ENCODE measurements around the gene PNMA1.
A peak's percentile ranks its signal among the peaks of the same experiment; 100 is the strongest.

Gene PNMA1

GRCh38 chr14:73662487-73662943 is 51.7 kb downstream of the PNMA1 start:
- ChIA-PET CTCF (interaction anchor here (0.6 to 0.9 kb wide), 2 partner anchors 19 to 41 kb away, joined by 5 to 6 read pairs; no protein-coding TSS in a partner anchor), POLR2A (interaction anchor here (0.9 kb wide), 1 partner anchor 189 kb away, joined by 3 read pairs; the partner anchor contains the start of gene PTGR2)
- no peak for TF ChIP-seq ARNT (IDR thresholded peaks at IDR 0.05)
- TF ChIP-seq L3MBTL2 (conservative IDR thresholded peaks at IDR 0.05), result no peak
- no peak for TF ChIP-seq FOXK2 (IDR thresholded peaks at IDR 0.05)
- no peak for TF ChIP-seq HDGF (IDR thresholded peaks at IDR 0.05; ENCODE audit: borderline replicate concordance)
- no peak for TF ChIP-seq CTBP1 (IDR thresholded peaks at IDR 0.05; ENCODE audit: borderline replicate concordance)
- TF ChIP-seq SUZ12 (IDR thresholded peaks at IDR 0.05), result no peak
- TF ChIP-seq ZNF384 (IDR thresholded peaks at IDR 0.05), result no peak
- DNase-seq (ENCODE audit: extremely low spot score), result peak; percentile 32

DNA sequence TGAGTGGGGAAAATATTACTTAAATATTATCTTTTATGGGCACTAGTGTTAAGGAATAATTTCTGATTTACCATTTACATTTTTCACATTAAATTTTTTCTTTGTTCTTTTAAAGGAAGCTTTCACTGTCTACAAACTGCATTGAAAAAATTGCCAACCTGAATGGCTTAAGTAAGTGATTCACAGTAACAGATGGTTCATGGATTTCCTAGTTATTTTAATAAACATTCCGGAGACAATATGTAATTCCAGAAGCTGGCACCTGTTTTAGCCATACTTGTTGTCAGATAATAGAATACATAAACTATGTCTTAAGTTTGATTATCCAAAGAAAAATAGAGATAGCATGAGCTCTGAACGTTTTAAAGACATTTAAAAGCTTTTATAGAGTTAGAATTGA is 52.3 kb downstream of the PNMA1 start:
- ChIA-PET CTCF (interaction anchor here (0.9 kb wide), 1 partner anchor 20 kb away, joined by 5 read pairs; no protein-coding TSS in a partner anchor), POLR2A (interaction anchor here (0.9 kb wide), 1 partner anchor 190 kb away, joined by 3 read pairs; the partner anchor contains the start of gene PTGR2)
- no peak for DNase-seq (ENCODE audit: extremely low spot score)
- TF ChIP-seq FOXM1 (IDR thresholded peaks at IDR 0.05; ENCODE audit: borderline replicate concordance), result no peak
- TF ChIP-seq SP1 (IDR thresholded peaks at IDR 0.05), result no peak
- no peak for TF ChIP-seq ELF4 (IDR thresholded peaks at IDR 0.05)
- no peak for TF ChIP-seq HDGF (IDR thresholded peaks at IDR 0.05; ENCODE audit: borderline replicate concordance)
- no peak for TF ChIP-seq PKNOX1 (IDR thresholded peaks at IDR 0.05)
- no peak for TF ChIP-seq CTBP1 (IDR thresholded peaks at IDR 0.05; ENCODE audit: borderline replicate concordance)
- TF ChIP-seq BHLHE40 (IDR thresholded peaks at IDR 0.05; ENCODE audit: borderline replicate concordance), result no peak
- no peak for TF ChIP-seq ARNT (IDR thresholded peaks at IDR 0.05)
- no peak for TF ChIP-seq L3MBTL2 (conservative IDR thresholded peaks at IDR 0.05)
- no peak for TF ChIP-seq NFRKB (IDR thresholded peaks at IDR 0.05)
- no peak for TF ChIP-seq LEF1 (IDR thresholded peaks at IDR 0.05; ENCODE audit: borderline replicate concordance)
- no peak for TF ChIP-seq FOXA1 (IDR thresholded peaks at IDR 0.05)
- no peak for TF ChIP-seq FOXK2 (IDR thresholded peaks at IDR 0.05)
- TF ChIP-seq ZNF384 (IDR thresholded peaks at IDR 0.05), result no peak
- no peak for TF ChIP-seq TARDBP (IDR thresholded peaks at IDR 0.05)
- no peak for TF ChIP-seq SUZ12 (IDR thresholded peaks at IDR 0.05)

All from HEK293T (cell line).